Measurements from ENCODE around the gene FLOT1. TPM values are rescaled to one million over a fixed set of nuclear protein-coding genes. Genes with fewer than 3 reads are reported as not detected.

FLOT1 gene
- total and polyA plus RNA-seq, 2 of the 13 experiments (the other 11 are each of a cell fraction or from before 2014, with no cell fraction given) = 82.3 to 130 TPM

GRCh38 chr6:30749554-30750378 lies 7.3 kb upstream of the FLOT1 start (continued):
- TF ChIP-seq ZNF609 (CRISPR knock-in tag; IDR thresholded peaks at IDR 0.05; ENCODE audit: borderline replicate concordance) = no peak
- TF ChIP-seq ZMYM3 (CRISPR knock-in tag; IDR thresholded peaks at IDR 0.05) = peak; percentile 46; the same call in 1 of the 2 replicates
- no peak for TF ChIP-seq ZNF878 (CRISPR knock-in tag; IDR thresholded peaks at IDR 0.05)
- TF ChIP-seq ZSCAN22 (CRISPR knock-in tag; IDR thresholded peaks at IDR 0.05) = no peak
- TF ChIP-seq PRDM4 (CRISPR knock-in tag; IDR thresholded peaks at IDR 0.05; ENCODE audit: borderline replicate concordance) = no peak
- TF ChIP-seq MED8 (CRISPR knock-in tag; IDR thresholded peaks at IDR 0.05; ENCODE audit: insufficient replicate concordance) = no peak
- TF ChIP-seq ATF4 (CRISPR knock-in tag; IDR thresholded peaks at IDR 0.05) = no peak
- no peak; the same call in 1 of the 2 replicates for TF ChIP-seq KMT2A (CRISPR knock-in tag; IDR thresholded peaks at IDR 0.05)
- TF ChIP-seq ZNF672 (CRISPR knock-in tag; IDR thresholded peaks at IDR 0.05) = no peak
- TF ChIP-seq ZUFSP (CRISPR knock-in tag; IDR thresholded peaks at IDR 0.05; ENCODE audit: borderline replicate concordance) = no peak
- TF ChIP-seq GPBP1L1 (CRISPR knock-in tag; IDR thresholded peaks at IDR 0.05) = no peak
- TF ChIP-seq ZBTB10 (CRISPR knock-in tag; IDR thresholded peaks at IDR 0.05; ENCODE audit: borderline replicate concordance) = no peak
- no peak; the same call in 1 of the 2 replicates for TF ChIP-seq MXD4 (CRISPR knock-in tag; IDR thresholded peaks at IDR 0.05)
